H1 (cell line): ENCODE results near the gene SLC35E3. TPM values are rescaled to one million over a fixed set of nuclear protein-coding genes. Genes with fewer than 3 reads are reported as not detected.

Experiments
- CTCF ChIA-PET: fragments of 300-600 bp; sonication (Branson Sonifier 250); formaldehyde crosslinking; loops from one replicate; lab custom pipeline; 2021; ENCODE audit not compliant: partially characterized antibody; lab: Charles Lee
- POLR2A ChIA-PET: fragments of 300-600 bp; sonication (Branson Sonifier 250); formaldehyde crosslinking; loops from one replicate; lab custom pipeline; 2021; ENCODE audit warnings: inconsistent platforms; ENCODE audit not compliant: partially characterized antibody; lab: Charles Lee
- DNase-seq, 2 experiments: peaks; one replicate each; pipeline versions ENCODE4 v3.0.0 to v3.0.0-alpha.2; 2010 to 2022; ENCODE audit warnings: low spot score in 2 of 2, low read depth in 1 of 2, mixed read lengths in 1 of 2
- FAIRE-seq: peaks from 2 replicates; lab custom pipeline; 2011; peaks lifted over from hg19 to GRCh38; lab: Jason Lieb, UNC
- H2AFZ ChIP-seq: 2 replicates; pipeline ENCODE4 v1.8.1; 2012; ENCODE audit warnings: low read length, inconsistent platforms
- H2AK5ac ChIP-seq: 2 replicates; pipeline ENCODE4 v1.6.1; 2013; ENCODE audit warnings: low read depth, low read length
- H2BK120ac ChIP-seq: replicated peaks from 2 replicates; pipeline ENCODE3; 2013; ENCODE audit warnings: low read depth, low read length, inconsistent platforms
- H2BK12ac ChIP-seq: 2 replicates; pipeline ENCODE4 v1.6.1; 2013; ENCODE audit warnings: low read depth, low read length
- H2BK15ac ChIP-seq: 2 replicates; pipeline ENCODE4 v1.6.1; 2013; ENCODE audit warnings: low read length
- H2BK20ac ChIP-seq: 2 replicates; pipeline ENCODE4 v1.6.1; 2013; ENCODE audit warnings: low read length
- H2BK5ac ChIP-seq: 2 replicates; pipeline ENCODE4 v1.6.1; 2013; ENCODE audit warnings: low read depth, low read length
- H3K14ac ChIP-seq: 2 replicates; pipeline ENCODE4 v1.6.1; 2013; ENCODE audit warnings: inconsistent platforms; ENCODE audit not compliant: insufficient read length
- H3K18ac ChIP-seq: 2 replicates; pipeline ENCODE4 v1.6.1; 2013; ENCODE audit warnings: low read length; ENCODE audit errors: extremely low read depth
- H3K23ac ChIP-seq: 2 replicates; pipeline ENCODE4 v1.6.1; 2013; ENCODE audit warnings: inconsistent platforms; ENCODE audit not compliant: insufficient read length
- H3K23me2 ChIP-seq: 2 replicates; pipeline ENCODE4 v1.6.1; 2013; ENCODE audit warnings: low read depth, low read length
- H3K27ac ChIP-seq: 2 replicates; pipeline ENCODE4 v1.6.1; 2011; ENCODE audit warnings: low read depth, low read length, inconsistent platforms
- H3K27me3 ChIP-seq, 4 experiments: replicated peaks in 1 of 4; 1 replicate in 1 of 4; 2 replicates in 3 of 4; pipeline versions ENCODE4 v1.6.1 to v1.8.1; 2011 to 2013; ENCODE audit warnings: low read length in 3 of 4, mild to moderate bottlenecking in 3 of 4, inconsistent platforms in 2 of 4, mixed read lengths in 2 of 4, moderate library complexity in 1 of 4; ENCODE audit not compliant: control insufficient read depth in 3 of 4, insufficient read depth in 3 of 4; ENCODE audit errors: extremely low read depth in 1 of 4
- H3K36me3 ChIP-seq, 4 experiments: 2 replicates each; pipeline versions ENCODE4 v1.6.1 to v1.8.1; 2011 to 2013; ENCODE audit warnings: mild to moderate bottlenecking in 4 of 4, low read length in 3 of 4, moderate library complexity in 2 of 4, control low read depth in 1 of 4, inconsistent platforms in 1 of 4; ENCODE audit not compliant: insufficient read depth in 4 of 4, control insufficient read depth in 2 of 4
- H3K4ac ChIP-seq: replicated peaks from 2 replicates; pipeline ENCODE3; 2013; ENCODE audit warnings: low read length, low read depth, mixed read lengths, inconsistent platforms; ENCODE audit not compliant: insufficient read length
- H3K4me1 ChIP-seq, 4 experiments: replicated peaks in 1 of 4; 1 replicate in 1 of 4; 2 replicates in 3 of 4; pipeline versions ENCODE4 v1.6.1 to v1.8.1; 2011 to 2013; ENCODE audit warnings: low read length in 3 of 4, inconsistent platforms in 2 of 4, mixed read lengths in 1 of 4; ENCODE audit not compliant: insufficient read depth in 4 of 4, control insufficient read depth in 3 of 4
- H3K4me2 ChIP-seq, 2 experiments: 2 replicates each; pipeline versions ENCODE4 v1.6.1 to v1.8.1; 2011 to 2013; ENCODE audit warnings: low read depth in 2 of 2, low read length in 2 of 2, control low read depth in 1 of 2, inconsistent platforms in 1 of 2, mild to moderate bottlenecking in 1 of 2; ENCODE audit not compliant: insufficient read depth in 1 of 2
- H3K4me3 ChIP-seq, 4 experiments: fragments of 200-600, 300-600 bp in 1 of 4; sonication (generic), shearing (Covaris generic), sonication (Bioruptor Twin) in 1 of 4; 2 replicates each; pipeline versions ENCODE4 v1.5.1 to v1.8.1; 2011 to 2016; ENCODE audit warnings: low read length in 4 of 4, low read depth in 3 of 4, control low read depth in 2 of 4, inconsistent platforms in 2 of 4, mild to moderate bottlenecking in 2 of 4, mixed read lengths in 1 of 4, moderate library complexity in 1 of 4; ENCODE audit not compliant: insufficient read depth in 2 of 4; ENCODE audit errors: extremely low read depth in 1 of 4
- H3K56ac ChIP-seq: replicated peaks from 2 replicates; pipeline ENCODE3; 2013; ENCODE audit warnings: low read depth, mild to moderate bottlenecking, mixed read lengths, low read length, inconsistent platforms; ENCODE audit not compliant: insufficient read length
- H3K79me1 ChIP-seq: 2 replicates; pipeline ENCODE4 v1.6.1; 2013; ENCODE audit warnings: low read depth, low read length, control low read depth
- H3K79me2 ChIP-seq, 2 experiments: 2 replicates each; pipeline versions ENCODE4 v1.6.1 to v1.8.1; 2012 to 2013; ENCODE audit warnings: low read length in 2 of 2, mild to moderate bottlenecking in 2 of 2, inconsistent platforms in 1 of 2; ENCODE audit not compliant: insufficient read depth in 2 of 2, control insufficient read depth in 1 of 2
- H3K9ac ChIP-seq, 4 experiments: replicated peaks in 1 of 4; 1 replicate in 1 of 4; 2 replicates in 3 of 4; pipeline versions ENCODE4 v1.6.1 to v1.8.1; 2011 to 2013; ENCODE audit warnings: low read depth in 3 of 4, low read length in 3 of 4, control low read depth in 2 of 4, mild to moderate bottlenecking in 2 of 4, moderate library complexity in 2 of 4, inconsistent platforms in 1 of 4; ENCODE audit errors: extremely low read depth in 1 of 4
- H3K9me3 ChIP-seq, 2 experiments: 2 replicates each; pipeline versions ENCODE4 v1.6.1 to v1.8.1; 2012 to 2013; ENCODE audit warnings: mild to moderate bottlenecking in 2 of 2, moderate library complexity in 2 of 2, control low read depth in 1 of 2, inconsistent platforms in 1 of 2, low read depth in 1 of 2, low read length in 1 of 2, mixed read lengths in 1 of 2; ENCODE audit not compliant: insufficient read depth in 2 of 2
- H4K20me1 ChIP-seq, 2 experiments: replicated peaks in 1 of 2; 2 replicates each; pipeline versions ENCODE3 to v1.8.1; 2011 to 2013; ENCODE audit warnings: inconsistent platforms in 2 of 2, low read length in 2 of 2, mild to moderate bottlenecking in 1 of 2; ENCODE audit not compliant: insufficient read depth in 2 of 2, control insufficient read depth in 1 of 2
- H4K5ac ChIP-seq: 2 replicates; pipeline ENCODE4 v1.6.1; 2013; ENCODE audit warnings: low read length, low read depth, mixed read lengths, inconsistent platforms; ENCODE audit not compliant: insufficient read length
- H4K8ac ChIP-seq: 2 replicates; pipeline ENCODE4 v1.8.0; 2013; ENCODE audit warnings: mild to moderate bottlenecking, moderate library complexity, low read length, inconsistent platforms; ENCODE audit not compliant: insufficient read depth; ENCODE audit errors: extremely low read depth
- H4K91ac ChIP-seq: replicated peaks from 2 replicates; pipeline ENCODE3; 2013; ENCODE audit warnings: low read length, mixed read lengths, inconsistent platforms; ENCODE audit not compliant: insufficient read length
- BACH1 ChIP-seq: IDR thresholded peaks from 2 replicates; pipeline ENCODE4 v1.6.1; 2012; ENCODE audit warnings: low read length, improper control_type of control experiment
- CREB1 ChIP-seq: IDR thresholded peaks from 2 replicates; pipeline ENCODE4 v1.6.1; 2012; ENCODE audit warnings: inconsistent platforms
- FOSL1 ChIP-seq: IDR thresholded peaks from 2 replicates; pipeline ENCODE4 v1.6.1; 2011; ENCODE audit warnings: mild to moderate bottlenecking, low read depth, low read length, moderate library complexity; ENCODE audit not compliant: insufficient read depth
- GTF2F1 ChIP-seq: IDR thresholded peaks from 2 replicates; pipeline ENCODE4 v1.6.1; 2012; ENCODE audit warnings: low read depth, low read length, improper control_type of control experiment, borderline replicate concordance
- JUND ChIP-seq: IDR thresholded peaks from 2 replicates; pipeline ENCODE4 v1.6.1; 2011; ENCODE audit warnings: mild to moderate bottlenecking, improper control_type of control experiment, low read length
- KDM5A ChIP-seq: fragments of 200-600 bp; IDR thresholded peaks from 2 replicates; pipeline ENCODE4 v1.7.1; 2012; ENCODE audit warnings: mild to moderate bottlenecking, low read length, inconsistent platforms, mixed read lengths
- MAX ChIP-seq: IDR thresholded peaks from 2 replicates; pipeline ENCODE4 v1.6.1; 2012; ENCODE audit warnings: inconsistent platforms
- POLR2AphosphoS5 ChIP-seq: IDR thresholded peaks from 2 replicates; pipeline ENCODE4 v1.6.1; 2011; ENCODE audit warnings: low read depth, low read length
- SAP30 ChIP-seq: fragments of 300-600 bp; sonication (generic); IDR thresholded peaks from 2 replicates; pipeline ENCODE4 v1.7.1; 2012; ENCODE audit warnings: low read length, moderate library complexity, mild to moderate bottlenecking, inconsistent platforms; ENCODE audit not compliant: insufficient read depth, insufficient replicate concordance
- SUZ12 ChIP-seq: fragments of 200-600 bp; sonication (generic); IDR thresholded peaks from 2 replicates; pipeline ENCODE4 v1.6.1; 2012; ENCODE audit warnings: mild to moderate bottlenecking, inconsistent platforms, low read length, moderate library complexity, mixed read lengths
- TAF7 ChIP-seq: optimal IDR thresholded peaks from 2 replicates; pipeline ENCODE3; 2011; ENCODE audit warnings: low read depth, mild to moderate bottlenecking, inconsistent platforms, low read length, moderate library complexity, borderline replicate concordance
- YY1 ChIP-seq: IDR thresholded peaks from 2 replicates; pipeline ENCODE4 v1.6.1; 2011; ENCODE audit warnings: low read depth, mild to moderate bottlenecking, low read length
- ZNF274 ChIP-seq: IDR thresholded peaks from 2 replicates; pipeline ENCODE4 v1.7.0; 2012; ENCODE audit warnings: low read length, borderline replicate concordance; ENCODE audit errors: extremely low read depth
- WGBS, 2 experiments: shearing (Covaris generic) in 1 of 2; methylation state at CpG; one replicate each; pipeline versions ENCODE4 v1.1.6 to v1.1.7; 2013 to 2015; ENCODE audit warnings: low lambda C conversion rate in 2 of 2, mixed read lengths in 2 of 2, inconsistent platforms in 1 of 2, low coverage in 1 of 2, missing lambda C conversion rate in 1 of 2; ENCODE audit not compliant: insufficient replicate concordance in 2 of 2, insufficient coverage in 1 of 2, insufficient read length in 1 of 2; ENCODE audit errors: extremely low coverage in 1 of 2, missing lambda C conversion rate in 1 of 2; 5-methylcytosine and 5-hydroxymethylcytosine counted together
- polyA plus RNA-seq, 7 experiments: library from polyadenylated mRNA; depleted of rRNA in 3 of 7; stranded (reverse) in 5 of 7; unstranded in 2 of 7; fragments of >200 nt in 5 of 7; fragments of 200-250 nt in 2 of 7; gene quantifications; 1 replicate in 5 of 7; 2 replicates in 1 of 7; 4 replicates in 1 of 7; pipeline versions ENCODE4 v1.2.1 to v1.2.3, GENCODE V29; 2011 to 2013; ENCODE audit warnings: missing spikeins in 2 of 7, mixed read lengths in 2 of 7
- total RNA-seq: library from RNA; stranded (reverse); fragmentation: NEBNext Ultra II Directional; extraction: Animal tissue kit (Norgen Biotek cat#: 25700); gene quantifications from 2 replicates; pipeline ENCODE4 v1.2.1, GENCODE V29; 2021
- TF ChIP-seq, protein P1 (sequence below): IDR thresholded peaks from 2 replicates; pipeline ENCODE4 v1.6.1; 2011; ENCODE audit warnings: low read depth, mild to moderate bottlenecking, low read length; ENCODE audit not compliant: insufficient read depth

SLC35E3 gene
- total and polyA plus RNA-seq, 2 of the 8 experiments (the other 6 are each of a cell fraction or from before 2014, with no cell fraction given), result 10.0 to 10.9 TPM

DNA sequence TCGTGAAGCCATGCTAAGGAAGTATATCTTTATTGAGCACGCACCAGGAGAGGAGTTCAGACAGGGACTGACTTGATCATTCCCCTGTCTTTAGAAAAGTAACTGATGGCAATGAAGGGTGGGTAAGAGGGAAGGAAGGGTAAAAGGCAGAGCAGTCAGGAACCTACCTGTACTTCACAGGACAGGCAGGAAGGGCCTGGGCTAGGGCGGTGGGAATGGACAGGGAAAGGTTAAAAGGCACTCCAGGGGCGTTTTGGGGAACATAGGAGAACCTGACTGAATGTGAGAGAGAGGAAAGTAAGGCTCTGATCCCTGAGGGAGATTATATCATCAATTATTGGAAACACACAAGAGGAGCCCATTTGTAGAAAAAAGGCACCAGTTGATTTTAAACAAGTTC, 3.9 kb downstream of the SLC35E3 start:
- Histone ChIP-seq H4K91ac (no peak overlapping the region), H3K56ac (no peak overlapping the region), H2BK12ac (no peak overlapping the region), H2AK5ac (no peak overlapping the region), H2AFZ (no peak overlapping the region), H3K79me1 (peaks cover 3% of the 10 kb centered on the region; the same call in 1 of the 2 replicates), H4K5ac (no peak overlapping the region), H3K14ac (no peak overlapping the region), H3K79me2 (peaks cover 0 to 16% of the 10 kb centered on the region in 2 experiments; a peak in 2 of 4 replicates), H3K27ac (no peak overlapping the region), H3K36me3 (peaks cover 8 to 23% (median 17%) of the 10 kb centered on the region in 4 experiments; a peak in 5 of 8 replicates), H3K4ac (no peak overlapping the region), H4K8ac (no peak overlapping the region), H3K4me3 (no peak overlapping the region), H3K9me3 (no peaks in the 10 kb centered on the region), H3K23me2 (peaks cover 8% of the 10 kb centered on the region), H3K9ac (no peak overlapping the region), H3K18ac (no peak overlapping the region), H4K20me1 (no peaks in the 10 kb centered on the region), H3K27me3 (no peaks in the 10 kb centered on the region), H3K23ac (no peak overlapping the region), H2BK120ac (no peak overlapping the region), H2BK20ac (no peak overlapping the region), H2BK5ac (no peak overlapping the region), H3K4me2 (no peak overlapping the region), H2BK15ac (no peak overlapping the region), H3K4me1 (no peaks in the 10 kb centered on the region; a peak in 2 of 7 replicates)
- WGBS, 2 experiments, result 87% methylated on average over 4 of the region's 4 CpGs; no CpG with 5 or more reads in 1 of the 2 experiments
- POLR2A ChIA-PET, result no interaction called here
- FAIRE-seq (no peak), DNase-seq (no peak)
- CTCF ChIA-PET, result no interaction called here
- TF ChIP-seq CREB1, result no peak
- TF ChIP-seq TAF7, result no peak
- TF ChIP-seq ZNF274, result no peak
- TF ChIP-seq SUZ12, result no peak
- TF ChIP-seq SAP30, result no peak
- TF ChIP-seq MAX, result no peak
- no peak for TF ChIP-seq BACH1
- no peak for TF ChIP-seq POLR2AphosphoS5
- no peak for TF ChIP-seq JUND
- TF ChIP-seq GTF2F1, result no peak
- no peak for TF ChIP-seq YY1
- no peak for TF ChIP-seq KDM5A
- TF ChIP-seq, protein P1, sequence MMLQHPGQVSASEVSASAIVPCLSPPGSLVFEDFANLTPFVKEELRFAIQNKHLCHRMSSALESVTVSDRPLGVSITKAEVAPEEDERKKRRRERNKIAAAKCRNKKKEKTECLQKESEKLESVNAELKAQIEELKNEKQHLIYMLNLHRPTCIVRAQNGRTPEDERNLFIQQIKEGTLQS, result no peak
- no peak for TF ChIP-seq FOSL1
